Islet precursor cell (in vitro differentiated cells): ENCODE measurements around the gene LAS1L.
"Not testable (repeated sequence)": the region's sequence is repeated elsewhere in the genome, so short reads cannot be mapped to it uniquely, and the experiment has no call there.

ENCODE experiments used
- DNase-seq: peaks from one replicate; pipeline ENCODE4 v3.0.0-alpha.2; 2018

LAS1L gene

GRCh38 chrX:65516756-65517155, 17.8 kb downstream of the LAS1L start:
- DNase-seq, result peak; percentile 33

- DNase-seq, result peak; percentile 16
Observed at GRCh38 chrX:65513610-65514009, 21.0 kb downstream of the LAS1L start.

GRCh38 chrX:65509400-65509799, 25.2 kb downstream of the LAS1L start:
- DNase-seq, result peak; percentile 19

GRCh38 chrX:65508851-65509250, 25.7 kb downstream of the LAS1L start:
- peak; percentile 22 for DNase-seq

GRCh38 chrX:65502618-65503017, 32.0 kb downstream of the LAS1L start:
- DNase-seq, result no peak

GRCh38 chrX:65493431-65493830, 41.2 kb downstream of the LAS1L start:
- DNase-seq, result no peak

- DNase-seq, result no peak
Observed at GRCh38 chrX:65491620-65492019, 43.0 kb downstream of the LAS1L start.

- no peak for DNase-seq
Observed at GRCh38 chrX:65488495-65488894, 46.1 kb downstream of the LAS1L start.

- DNase-seq, result no peak
Observed at GRCh38 chrX:65480960-65481359, 53.6 kb downstream of the LAS1L start.

- not testable (repeated sequence) for DNase-seq
Observed at GRCh38 chrX:65479102-65479501, 55.5 kb downstream of the LAS1L start.

- no peak for DNase-seq
Observed at GRCh38 chrX:65476564-65476963, 58.0 kb downstream of the LAS1L start.

- peak; percentile 62 for DNase-seq
Observed at GRCh38 chrX:65463550-65463949, 71.0 kb downstream of the LAS1L start.
